ENCODE data around the gene PUSL1. TPM values are rescaled to one million over a fixed set of nuclear protein-coding genes. Genes with fewer than 3 reads are reported as not detected.

PUSL1 gene
- total RNA-seq, 1 donor from 2014 or later = 43.4 TPM

DNA sequence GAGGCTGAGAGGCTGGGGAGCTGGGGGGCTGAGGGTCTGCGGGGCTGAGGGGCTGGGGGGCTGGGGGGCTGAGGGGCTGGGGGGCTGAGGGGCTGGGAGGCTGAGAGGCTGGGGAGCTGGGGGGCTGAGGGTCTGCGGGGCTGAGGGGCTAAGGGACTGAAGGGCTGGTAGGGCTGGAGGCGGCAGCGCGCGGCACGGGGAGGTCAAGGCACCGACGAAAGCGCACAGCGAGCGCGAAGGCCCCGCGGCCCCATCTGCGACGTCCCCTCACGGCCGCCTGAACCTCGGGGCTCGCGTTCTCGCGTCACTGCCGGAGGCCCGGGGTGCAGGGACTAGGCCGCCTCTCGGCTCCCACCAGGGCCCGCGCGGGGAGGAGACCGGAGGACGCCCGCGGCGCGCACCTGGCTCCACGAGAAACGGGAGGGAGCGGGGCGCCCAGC lies 15.7 kb downstream of the PUSL1 start:
- DNase-seq (ENCODE audit: low read depth) = no peak

DNA sequence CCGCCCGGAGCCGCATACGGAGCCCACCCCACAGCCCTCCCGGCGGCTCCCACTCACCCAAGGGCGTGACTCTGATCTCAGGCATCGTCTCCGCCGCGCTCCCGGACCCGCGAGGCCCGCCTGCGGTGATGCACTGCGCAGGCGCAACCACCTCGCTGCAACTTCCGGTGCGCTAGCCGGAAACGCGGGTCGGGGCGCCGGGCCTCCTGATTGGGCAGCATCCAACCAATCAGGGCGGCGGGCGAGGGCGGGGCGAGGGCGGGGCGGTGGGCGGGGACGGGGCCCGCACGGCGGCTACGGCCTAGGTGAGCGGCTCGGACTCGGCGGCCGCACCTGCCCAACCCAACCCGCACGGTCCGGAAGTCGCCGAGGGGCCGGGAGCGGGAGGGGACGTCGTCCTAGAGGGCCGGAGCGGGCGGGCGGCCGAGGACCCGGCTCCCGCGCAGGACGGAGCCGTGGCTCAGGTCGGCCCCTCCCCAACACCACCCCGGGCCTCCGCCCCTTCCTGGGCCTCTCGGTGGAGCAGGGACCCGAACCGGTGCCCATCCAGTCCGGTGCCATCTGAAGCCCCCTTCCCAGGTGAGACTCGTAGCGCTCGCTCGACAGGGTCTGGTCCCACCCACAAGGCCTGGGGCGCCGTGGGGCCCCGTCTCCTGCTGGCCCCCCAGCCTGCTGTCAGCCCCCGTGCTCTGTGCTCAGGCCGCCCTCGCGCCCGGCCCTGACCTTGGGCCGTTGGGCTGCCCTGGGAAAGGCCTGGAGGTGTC lies 16.3 kb downstream of the PUSL1 start, which contains the start of the genes CPTP and INTS11:
TSS of gene CPTP (plus strand) at position 279 of the 764 bp plus-strand sequence. CDS start 2,109 bp downstream, outside the sequence.
TSS of gene INTS11 (minus strand) at position 137 of the 764 bp plus-strand sequence. CDS start at position 85, 52 bp downstream.
- DNase-seq (ENCODE audit: low read depth) = peak; percentile 92

DNA sequence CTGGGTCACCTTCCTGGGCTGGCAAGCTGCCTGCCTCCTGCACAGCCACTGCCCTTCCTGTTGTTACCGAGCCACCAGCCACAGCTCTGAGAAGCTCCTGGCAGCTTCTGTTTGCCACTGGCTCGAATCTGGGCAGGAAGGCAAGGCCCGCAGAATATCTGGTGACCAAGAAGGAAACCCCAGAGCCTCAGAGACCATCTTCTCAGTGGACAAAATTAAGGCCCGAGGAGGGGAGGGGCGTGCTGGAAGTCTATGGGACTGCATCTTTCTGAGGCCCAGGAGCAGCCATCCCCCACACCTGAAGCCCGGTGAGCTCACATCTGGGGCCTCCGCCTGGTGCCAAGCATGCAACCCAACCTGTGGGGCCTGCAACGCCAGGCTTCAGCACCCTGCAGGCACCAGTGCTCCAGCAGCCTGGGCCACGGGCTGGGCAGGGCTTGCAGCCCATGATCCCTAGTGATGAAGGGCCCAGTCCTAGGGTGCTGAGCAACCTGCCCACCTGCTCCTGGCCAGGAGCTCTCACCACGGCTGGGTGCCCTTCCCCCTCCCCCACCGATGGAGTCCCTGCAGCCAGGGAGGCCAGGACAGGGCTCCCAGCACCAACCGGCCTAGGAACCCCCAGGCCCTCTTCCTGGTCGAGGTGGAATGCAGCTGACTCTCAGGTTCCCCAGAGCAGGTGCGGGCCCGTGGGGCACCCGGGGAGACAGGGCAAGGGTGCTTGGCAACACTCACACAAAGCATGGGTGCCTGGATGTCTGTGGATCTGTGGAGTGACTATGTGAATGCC lies 17.1 kb downstream of the PUSL1 start:
- no peak for DNase-seq (ENCODE audit: low read depth)

DNA sequence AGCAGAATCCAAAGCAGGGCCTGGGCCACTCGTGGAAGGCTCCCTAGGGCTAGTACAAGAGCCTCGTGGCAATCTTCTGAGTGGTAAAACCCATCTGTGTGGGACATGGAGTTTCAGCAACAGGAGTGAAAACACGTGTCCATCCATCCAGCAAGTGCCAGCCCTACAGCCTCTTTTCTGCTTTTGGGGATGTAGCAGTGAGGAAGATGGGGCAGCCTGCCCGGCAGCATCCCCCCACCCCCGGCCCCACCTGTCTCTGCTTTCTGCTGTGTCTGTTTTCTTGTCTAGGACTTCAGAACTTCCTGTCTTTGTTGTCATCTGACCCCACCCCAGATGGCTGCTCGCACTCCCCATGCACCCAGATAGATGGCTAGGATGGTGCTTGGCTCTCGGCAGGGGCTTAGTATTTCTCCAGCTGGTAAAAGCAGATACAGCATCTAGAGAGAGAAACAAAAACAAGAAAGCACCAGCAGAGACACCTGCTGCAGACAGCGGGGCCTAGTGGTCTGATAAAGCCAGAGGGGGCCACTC lies 17.7 kb downstream of the PUSL1 start:
- DNase-seq (ENCODE audit: low read depth) = no peak

DNA sequence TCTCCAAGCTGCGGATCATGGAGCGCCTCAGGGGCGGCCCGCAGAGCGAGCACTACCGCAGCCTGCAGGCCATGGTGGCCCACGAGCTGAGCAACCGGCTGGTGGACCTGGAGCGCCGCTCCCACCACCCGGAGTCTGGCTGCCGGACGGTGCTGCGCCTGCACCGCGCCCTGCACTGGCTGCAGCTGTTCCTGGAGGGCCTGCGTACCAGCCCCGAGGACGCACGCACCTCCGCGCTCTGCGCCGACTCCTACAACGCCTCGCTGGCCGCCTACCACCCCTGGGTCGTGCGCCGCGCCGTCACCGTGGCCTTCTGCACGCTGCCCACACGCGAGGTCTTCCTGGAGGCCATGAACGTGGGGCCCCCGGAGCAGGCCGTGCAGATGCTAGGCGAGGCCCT lies 18.9 kb downstream of the PUSL1 start:
- no peak for DNase-seq (ENCODE audit: low read depth)

DNA sequence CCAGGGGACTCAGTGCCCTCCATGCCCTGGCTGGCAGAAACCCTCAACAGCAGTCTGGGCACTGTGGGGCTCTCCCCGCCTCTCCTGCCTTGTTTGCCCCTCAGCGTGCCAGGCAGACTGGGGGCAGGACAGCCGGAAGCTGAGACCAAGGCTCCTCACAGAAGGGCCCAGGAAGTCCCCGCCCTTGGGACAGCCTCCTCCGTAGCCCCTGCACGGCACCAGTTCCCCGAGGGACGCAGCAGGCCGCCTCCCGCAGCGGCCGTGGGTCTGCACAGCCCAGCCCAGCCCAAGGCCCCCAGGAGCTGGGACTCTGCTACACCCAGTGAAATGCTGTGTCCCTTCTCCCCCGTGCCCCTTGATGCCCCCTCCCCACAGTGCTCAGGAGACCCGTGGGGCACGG lies 19.9 kb downstream of the PUSL1 start:
- no peak for DNase-seq (ENCODE audit: low read depth)

DNA sequence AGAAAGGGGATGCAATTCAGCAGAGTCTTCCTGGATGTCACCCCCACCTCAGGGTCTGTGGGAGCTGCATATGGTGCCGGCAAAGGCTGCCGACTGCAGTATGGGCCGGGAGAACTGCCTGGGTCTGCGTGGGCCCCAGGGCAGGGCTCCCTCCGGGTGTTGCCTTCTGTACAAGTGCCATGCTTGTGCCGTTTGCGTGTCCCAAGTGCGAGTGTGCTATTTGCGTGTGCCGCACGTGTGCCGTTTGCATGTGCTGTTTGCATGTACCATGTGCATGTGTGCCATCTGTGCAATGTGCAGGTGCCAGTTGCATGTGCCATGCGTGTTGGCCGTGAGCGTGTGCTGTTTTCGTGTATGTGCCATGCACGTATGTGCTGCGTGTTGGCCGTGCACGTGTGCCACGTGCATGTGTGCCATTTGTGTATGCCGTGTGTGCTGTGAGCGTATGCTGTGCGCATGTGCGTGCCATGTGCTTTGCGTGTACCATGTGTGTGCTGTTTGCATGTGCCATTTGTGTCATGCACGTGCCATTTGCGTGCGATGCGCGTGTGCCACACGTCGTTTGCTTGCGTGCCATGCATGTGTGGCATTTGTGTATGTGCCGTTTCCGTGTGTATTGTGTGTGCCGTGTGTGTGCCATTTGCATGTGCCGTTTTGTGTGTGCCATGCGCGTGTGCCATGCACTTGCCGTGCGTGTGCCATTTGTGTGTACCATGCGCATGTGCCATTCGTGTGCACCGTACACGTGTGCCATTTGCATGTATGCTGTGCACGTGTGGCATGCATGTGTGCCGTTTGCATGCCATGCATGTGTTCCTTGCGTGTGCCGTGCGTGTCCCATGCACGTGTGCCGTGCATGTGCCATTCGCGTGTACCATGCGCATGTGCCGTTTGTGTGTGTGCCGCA lies 21.2 kb downstream of the PUSL1 start:
- DNase-seq (ENCODE audit: low read depth) = no peak

DNA sequence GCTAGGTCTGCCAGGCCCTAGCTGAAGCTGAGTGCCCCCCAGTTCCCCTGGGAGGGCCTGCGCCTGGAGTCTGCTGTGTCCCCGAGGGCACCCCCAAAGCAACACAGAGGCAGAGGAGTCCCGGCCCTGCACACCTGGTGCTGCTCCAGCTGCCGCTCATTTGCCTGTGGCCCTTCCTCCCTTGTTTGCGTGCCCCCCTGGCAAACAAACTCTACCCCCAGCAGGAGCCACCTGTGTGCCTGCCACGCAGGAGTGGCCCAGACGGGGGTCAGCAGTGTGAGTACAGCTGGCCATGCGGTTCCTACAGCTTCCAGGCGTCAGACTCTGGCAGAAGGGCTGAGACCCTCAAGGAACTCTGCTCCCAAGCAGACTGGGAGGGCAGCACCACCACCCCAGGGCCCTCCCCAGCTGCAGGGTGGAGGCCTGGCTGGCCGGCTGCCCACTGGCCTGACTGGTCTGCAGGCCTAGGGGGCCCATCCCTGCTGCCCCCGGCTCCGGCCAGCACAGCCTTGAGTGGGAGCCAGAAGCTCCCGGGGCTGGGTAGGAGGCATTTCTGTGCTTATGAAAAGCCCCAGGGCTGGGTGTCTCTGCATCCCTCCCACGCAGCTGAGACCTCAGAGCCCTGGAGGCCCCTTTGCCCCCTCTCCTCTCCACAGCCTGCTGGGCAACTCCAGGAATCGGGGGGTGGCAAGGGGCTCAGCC lies 22.1 kb downstream of the PUSL1 start:
- DNase-seq (ENCODE audit: low read depth) = no peak

DNA sequence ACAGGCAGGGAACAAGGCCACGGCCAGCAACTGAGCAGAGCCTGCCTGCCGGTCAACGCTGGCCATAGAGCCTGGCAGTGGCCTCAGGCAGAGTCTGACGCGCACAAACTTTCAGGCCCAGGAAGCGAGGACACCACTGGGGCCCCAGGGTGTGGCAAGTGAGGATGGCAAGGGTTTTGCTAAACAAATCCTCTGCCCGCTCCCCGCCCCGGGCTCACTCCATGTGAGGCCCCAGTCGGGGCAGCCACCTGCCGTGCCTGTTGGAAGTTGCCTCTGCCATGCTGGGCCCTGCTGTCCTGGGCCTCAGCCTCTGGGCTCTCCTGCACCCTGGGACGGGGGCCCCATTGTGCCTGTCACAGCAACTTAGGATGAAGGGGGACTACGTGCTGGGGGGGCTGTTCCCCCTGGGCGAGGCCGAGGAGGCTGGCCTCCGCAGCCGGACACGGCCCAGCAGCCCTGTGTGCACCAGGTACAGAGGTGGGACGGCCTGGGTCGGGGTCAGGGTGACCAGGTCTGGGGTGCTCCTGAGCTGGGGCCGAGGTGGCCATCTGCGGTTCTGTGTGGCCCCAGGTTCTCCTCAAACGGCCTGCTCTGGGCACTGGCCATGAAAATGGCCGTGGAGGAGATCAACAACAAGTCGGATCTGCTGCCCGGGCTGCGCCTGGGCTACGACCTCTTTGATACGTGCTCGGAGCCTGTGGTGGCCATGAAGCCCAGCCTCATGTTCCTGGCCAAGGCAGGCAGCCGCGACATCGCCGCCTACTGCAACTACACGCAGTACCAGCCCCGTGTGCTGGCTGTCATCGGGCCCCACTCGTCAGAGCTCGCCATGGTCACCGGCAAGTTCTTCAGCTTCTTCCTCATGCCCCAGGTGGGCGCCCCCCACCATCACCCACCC lies 22.9 kb downstream of the PUSL1 start, which contains the start of gene TAS1R3:
TSS of gene TAS1R3 (plus strand) at position 213 of the 898 bp plus-strand sequence. CDS start at position 279, 66 bp downstream.
- DNase-seq (ENCODE audit: low read depth) = no peak

DNA sequence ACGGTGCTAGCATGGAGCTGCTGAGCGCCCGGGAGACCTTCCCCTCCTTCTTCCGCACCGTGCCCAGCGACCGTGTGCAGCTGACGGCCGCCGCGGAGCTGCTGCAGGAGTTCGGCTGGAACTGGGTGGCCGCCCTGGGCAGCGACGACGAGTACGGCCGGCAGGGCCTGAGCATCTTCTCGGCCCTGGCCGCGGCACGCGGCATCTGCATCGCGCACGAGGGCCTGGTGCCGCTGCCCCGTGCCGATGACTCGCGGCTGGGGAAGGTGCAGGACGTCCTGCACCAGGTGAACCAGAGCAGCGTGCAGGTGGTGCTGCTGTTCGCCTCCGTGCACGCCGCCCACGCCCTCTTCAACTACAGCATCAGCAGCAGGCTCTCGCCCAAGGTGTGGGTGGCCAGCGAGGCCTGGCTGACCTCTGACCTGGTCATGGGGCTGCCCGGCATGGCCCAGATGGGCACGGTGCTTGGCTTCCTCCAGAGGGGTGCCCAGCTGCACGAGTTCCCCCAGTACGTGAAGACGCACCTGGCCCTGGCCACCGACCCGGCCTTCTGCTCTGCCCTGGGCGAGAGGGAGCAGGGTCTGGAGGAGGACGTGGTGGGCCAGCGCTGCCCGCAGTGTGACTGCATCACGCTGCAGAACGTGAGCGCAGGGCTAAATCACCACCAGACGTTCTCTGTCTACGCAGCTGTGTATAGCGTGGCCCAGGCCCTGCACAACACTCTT lies 23.8 kb downstream of the PUSL1 start:
- no peak for DNase-seq (ENCODE audit: low read depth)

DNA sequence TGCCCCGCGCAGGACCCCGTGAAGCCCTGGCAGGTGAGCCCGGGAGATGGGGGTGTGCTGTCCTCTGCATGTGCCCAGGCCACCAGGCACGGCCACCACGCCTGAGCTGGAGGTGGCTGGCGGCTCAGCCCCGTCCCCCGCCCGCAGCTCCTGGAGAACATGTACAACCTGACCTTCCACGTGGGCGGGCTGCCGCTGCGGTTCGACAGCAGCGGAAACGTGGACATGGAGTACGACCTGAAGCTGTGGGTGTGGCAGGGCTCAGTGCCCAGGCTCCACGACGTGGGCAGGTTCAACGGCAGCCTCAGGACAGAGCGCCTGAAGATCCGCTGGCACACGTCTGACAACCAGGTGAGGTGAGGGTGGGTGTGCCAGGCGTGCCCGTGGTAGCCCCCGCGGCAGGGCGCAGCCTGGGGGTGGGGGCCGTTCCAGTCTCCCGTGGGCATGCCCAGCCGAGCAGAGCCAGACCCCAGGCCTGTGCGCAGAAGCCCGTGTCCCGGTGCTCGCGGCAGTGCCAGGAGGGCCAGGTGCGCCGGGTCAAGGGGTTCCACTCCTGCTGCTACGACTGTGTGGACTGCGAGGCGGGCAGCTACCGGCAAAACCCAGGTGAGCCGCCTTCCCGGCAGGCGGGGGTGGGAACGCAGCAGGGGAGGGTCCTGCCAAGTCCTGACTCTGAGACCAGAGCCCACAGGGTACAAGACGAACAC lies 24.5 kb downstream of the PUSL1 start:
- DNase-seq (ENCODE audit: low read depth) = no peak

DNA sequence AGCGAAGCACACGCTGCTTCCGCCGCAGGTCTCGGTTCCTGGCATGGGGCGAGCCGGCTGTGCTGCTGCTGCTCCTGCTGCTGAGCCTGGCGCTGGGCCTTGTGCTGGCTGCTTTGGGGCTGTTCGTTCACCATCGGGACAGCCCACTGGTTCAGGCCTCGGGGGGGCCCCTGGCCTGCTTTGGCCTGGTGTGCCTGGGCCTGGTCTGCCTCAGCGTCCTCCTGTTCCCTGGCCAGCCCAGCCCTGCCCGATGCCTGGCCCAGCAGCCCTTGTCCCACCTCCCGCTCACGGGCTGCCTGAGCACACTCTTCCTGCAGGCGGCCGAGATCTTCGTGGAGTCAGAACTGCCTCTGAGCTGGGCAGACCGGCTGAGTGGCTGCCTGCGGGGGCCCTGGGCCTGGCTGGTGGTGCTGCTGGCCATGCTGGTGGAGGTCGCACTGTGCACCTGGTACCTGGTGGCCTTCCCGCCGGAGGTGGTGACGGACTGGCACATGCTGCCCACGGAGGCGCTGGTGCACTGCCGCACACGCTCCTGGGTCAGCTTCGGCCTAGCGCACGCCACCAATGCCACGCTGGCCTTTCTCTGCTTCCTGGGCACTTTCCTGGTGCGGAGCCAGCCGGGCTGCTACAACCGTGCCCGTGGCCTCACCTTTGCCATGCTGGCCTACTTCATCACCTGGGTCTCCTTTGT lies 25.3 kb downstream of the PUSL1 start:
- DNase-seq (ENCODE audit: low read depth) = no peak

DNA sequence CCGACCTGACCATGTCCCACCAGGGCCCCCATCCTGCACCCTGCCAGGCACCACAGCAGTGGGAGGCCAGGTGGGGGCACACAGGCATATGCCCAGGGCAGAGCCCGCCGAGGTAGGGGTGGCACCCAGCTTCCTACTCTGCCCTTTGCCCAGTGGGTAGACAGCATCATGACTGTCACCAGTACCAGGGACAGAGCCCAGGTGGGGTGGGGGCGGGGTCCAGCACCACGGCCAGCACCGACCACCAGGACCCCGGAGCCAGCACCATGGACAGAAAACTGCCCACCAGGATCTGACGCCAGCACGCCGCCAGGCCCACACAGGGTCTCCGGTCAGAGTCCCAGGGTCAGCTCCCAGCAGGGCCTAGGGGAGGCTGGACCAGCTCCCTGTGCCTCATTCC lies 26.4 kb downstream of the PUSL1 start:
- DNase-seq (ENCODE audit: low read depth) = no peak

DNA sequence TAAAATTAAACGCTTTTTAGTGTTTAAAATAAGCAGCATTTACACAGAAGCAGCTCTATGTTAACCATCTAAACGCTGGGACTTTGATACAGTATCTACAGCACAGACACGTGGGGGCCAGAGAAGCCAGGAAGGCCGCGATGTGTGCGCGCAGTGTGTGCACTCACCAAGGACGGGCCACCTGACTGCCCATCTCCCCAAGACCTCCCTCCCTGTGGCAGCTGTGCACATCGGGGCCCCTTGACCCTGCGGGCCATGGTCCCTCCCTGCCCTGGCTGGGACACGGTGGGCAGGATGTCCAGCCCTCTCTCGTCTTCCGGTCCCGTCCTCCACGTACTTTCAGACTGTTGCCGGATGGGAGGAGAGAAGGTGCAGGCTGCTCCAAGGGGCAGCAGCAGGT lies 26.9 kb downstream of the PUSL1 start:
- DNase-seq (ENCODE audit: low read depth) = no peak

DNA sequence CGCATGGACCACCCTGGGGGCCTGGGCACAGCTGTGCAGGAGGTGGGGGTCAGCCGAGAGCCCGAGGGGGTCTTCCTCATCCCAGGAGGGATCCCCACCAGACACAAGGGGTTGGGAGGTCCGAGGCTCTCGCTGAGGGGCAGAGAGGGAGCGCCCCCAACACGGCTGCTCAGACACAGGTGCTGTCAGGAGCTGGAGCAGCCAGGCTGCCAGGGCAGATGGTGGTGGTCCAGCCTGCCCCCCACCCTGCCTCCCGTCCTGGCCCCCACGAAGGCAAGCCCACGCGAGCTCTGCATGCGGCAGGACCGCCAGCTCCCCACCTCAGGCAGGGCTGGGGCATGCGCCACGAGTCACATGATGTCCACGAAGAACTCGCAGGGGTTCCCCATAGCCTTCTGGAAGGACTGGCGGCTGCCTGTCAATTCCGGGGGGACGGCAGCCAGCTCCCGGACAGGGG lies 27.4 kb downstream of the PUSL1 start:
- no peak for DNase-seq (ENCODE audit: low read depth)

DNA sequence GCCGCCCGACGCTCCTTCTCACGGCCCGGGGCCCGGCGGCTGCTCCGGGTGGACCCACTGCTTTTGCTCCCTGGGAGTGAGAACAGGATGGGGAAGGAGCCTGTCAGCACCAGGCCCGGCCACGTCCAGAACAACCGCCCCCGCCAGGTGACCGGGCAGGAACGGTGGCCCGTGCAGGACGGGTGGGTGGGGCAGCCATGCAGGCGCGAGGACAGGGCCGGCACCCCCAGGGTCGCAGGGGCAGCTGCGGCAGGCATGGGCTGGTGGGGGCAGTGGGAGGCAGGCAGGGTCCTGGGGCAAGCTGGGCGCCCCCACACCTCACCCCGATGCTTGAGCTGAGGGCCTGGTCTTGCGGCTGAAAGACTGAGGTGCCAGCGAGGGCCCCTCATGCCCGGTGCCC lies 28.0 kb downstream of the PUSL1 start:
- no peak for DNase-seq (ENCODE audit: low read depth)

Measured in myocyte (in vitro differentiated cells).